Ishikawa (cell line): Measurements from ENCODE around the gene DGCR8.

ENCODE experiments used
- FOXM1 ChIP-seq: IDR thresholded peaks from 2 replicates; pipeline ENCODE4 v1.6.1; 2012; ENCODE audit warnings: low read depth, borderline replicate concordance
- MAX ChIP-seq: IDR thresholded peaks from 2 replicates; pipeline ENCODE4 v1.6.1; 2012
- RAD21 ChIP-seq: IDR thresholded peaks from 2 replicates; pipeline ENCODE4 v1.6.1; 2012; ENCODE audit warnings: low read depth
- REST ChIP-seq: IDR thresholded peaks from 2 replicates; pipeline ENCODE4 v1.6.1; 2012; ENCODE audit warnings: low read depth, mild to moderate bottlenecking
- TAF1 ChIP-seq: IDR thresholded peaks from 2 replicates; pipeline ENCODE4 v1.6.1; 2012; ENCODE audit warnings: low read depth, mild to moderate bottlenecking
- USF1 ChIP-seq: IDR thresholded peaks from 2 replicates; pipeline ENCODE4 v1.6.1; 2012

GRCh38 chr22:20138417-20138738 is 58.3 kb downstream of the DGCR8 start:
- TF ChIP-seq FOXM1 = no peak
- no peak for TF ChIP-seq REST
- no peak for TF ChIP-seq TAF1
- TF ChIP-seq USF1 = no peak
- TF ChIP-seq RAD21 = no peak
- no peak for TF ChIP-seq MAX
